Testis (tissue), 3 donors: Measurements from ENCODE around the gene CYGB. TPM values are rescaled to one million over a fixed set of nuclear protein-coding genes. Genes with fewer than 3 reads are reported as not detected.

Experiments
- DNase-seq: peaks from one replicate; pipeline ENCODE4 v3.0.0-alpha.2; 2019
- H3K27ac ChIP-seq, 2 donors: fragments of 200-600 bp; sonication (generic); one replicate each; pipeline ENCODE4 v1.5.1; 2019
- H3K27me3 ChIP-seq: fragments of 200-600 bp; sonication (generic); one replicate; pipeline ENCODE4 v1.5.1; 2019
- H3K36me3 ChIP-seq: fragments of 200-600 bp; sonication (generic); one replicate; pipeline ENCODE4 v1.5.1; 2017; ENCODE audit warnings: low read depth; ENCODE audit errors: missing control alignments
- H3K4me1 ChIP-seq: fragments of 200-600 bp; sonication (generic); one replicate; pipeline ENCODE4 v1.5.1; 2019
- H3K4me3 ChIP-seq, 2 donors: fragments of 200-600 bp; sonication (generic); one replicate each; pipeline ENCODE4 v1.5.1; 2017 to 2019
- H3K9me3 ChIP-seq: fragments of 200-600 bp; sonication (generic); one replicate; pipeline ENCODE4 v1.5.1; 2017
- CTCF ChIP-seq, 3 experiments: fragments of 450-650 bp in 2 of 3; fragments of 200-600 bp in 1 of 3; sonication (generic) in 1 of 3; IDR thresholded peaks; one replicate each; pipeline ENCODE4 v1.5.1; 2016 to 2019; ENCODE audit warnings: antibody characterized with exemption in 3 of 3, mild to moderate bottlenecking in 2 of 3, moderate library complexity in 1 of 3
- POLR2A ChIP-seq: fragments of 450-650 bp; IDR thresholded peaks from one replicate; pipeline ENCODE4 v1.6.1; 2017; ENCODE audit warnings: antibody characterized with exemption, mild to moderate bottlenecking, moderate library complexity
- WGBS, 2 donors: methylation state at CpG; one replicate each; pipeline ENCODE4 v1.1.5; 2018; 5-methylcytosine and 5-hydroxymethylcytosine counted together
- intact Hi-C: fragments of 100-400 bp; cut with DNase I; formaldehyde crosslinking; loops from one replicate; pipeline ENCODE4 v1.15.1; 2023; ENCODE audit warnings: low total_unique reads
- polyA plus RNA-seq: library from polyadenylated mRNA; stranded (reverse); fragments of 350-450 nt; fragmentation: Illumina TruSeq; extraction: RNeasy Lipid Tissue Mini Kit (QIAGEN cat#74804); gene quantifications from one replicate; pipeline ENCODE4 v1.2.3, GENCODE V29; 2014; ENCODE audit warnings: low read depth, low replicate concordance; ENCODE audit not compliant: insufficient read depth
- total RNA-seq, 2 donors: library from RNA; depleted of rRNA; stranded (reverse); fragments of >200 nt; gene quantifications; one replicate each; pipeline ENCODE4 v1.2.3, GENCODE V29; 2016

The CYGB gene
- total and polyA plus RNA-seq, 3 donors from 2014 or later, result 3.4 to 9.9 (median 7.2) TPM

GRCh38 chr17:76498876-76499251, 38.6 kb downstream of the CYGB start:
- no peak for DNase-seq
- TF ChIP-seq POLR2A (no peak), CTCF (IDR thresholded peaks at IDR 0.05) (no peak)
- peaks cover 36% of the 10 kb centered on the region for H3K4me1 ChIP-seq
- 74 to 83% methylated on average over 4 of the region's 4 CpGs for WGBS, 2 donors
- intact Hi-C loops, result no loop called here
- H3K36me3 ChIP-seq, result no peaks in the 10 kb centered on the region
- no peak overlapping the region for H3K4me3 ChIP-seq
- H3K9me3 ChIP-seq, result no peaks in the 10 kb centered on the region
- no peaks in the 10 kb centered on the region for H3K27me3 ChIP-seq
- peak overlapping the region; percentile 80 to 90 for H3K27ac ChIP-seq

GRCh38 chr17:76497979-76498875, 39.3 kb downstream of the CYGB start:
- Histone ChIP-seq H3K36me3 (no peaks in the 10 kb centered on the region), H3K4me1 (peaks cover 39% of the 10 kb centered on the region), H3K4me3 (no peak overlapping the region), H3K9me3 (no peaks in the 10 kb centered on the region), H3K27me3 (no peaks in the 10 kb centered on the region), H3K27ac (peak overlapping the region; percentile 80 to 90)
- 20 to 33% methylated on average over 11 to 31 of the region's 31 CpGs for WGBS, 2 donors
- peak; percentile 87 for DNase-seq
- TF ChIP-seq CTCF (IDR thresholded peaks at IDR 0.05), result no peak
- no peak for TF ChIP-seq POLR2A
- intact Hi-C loops, result no loop called here

GRCh38 chr17:76497699-76497978, 39.9 kb downstream of the CYGB start:
- Histone ChIP-seq H3K27me3 (no peaks in the 10 kb centered on the region), H3K27ac (peak overlapping the region; percentile 80 to 90), H3K9me3 (no peaks in the 10 kb centered on the region), H3K36me3 (no peaks in the 10 kb centered on the region), H3K4me1 (peaks cover 44% of the 10 kb centered on the region), H3K4me3 (no peak overlapping the region)
- intact Hi-C loops, result no loop called here
- WGBS, 2 donors, result 42 to 46% methylated on average over 2 of the region's 2 CpGs
- TF ChIP-seq POLR2A (no peak), CTCF (IDR thresholded peaks at IDR 0.05) (no peak)
- DNase-seq, result no peak

GRCh38 chr17:76496464-76496863, 41.0 kb downstream of the CYGB start:
- H3K4me3 ChIP-seq, result no peak overlapping the region
- no peak for TF ChIP-seq POLR2A
- TF ChIP-seq CTCF (IDR thresholded peaks at IDR 0.05), result no peak
- H3K36me3 ChIP-seq, result no peaks in the 10 kb centered on the region
- 92% methylated on average over 6 of the region's 6 CpGs for WGBS, 2 donors
- intact Hi-C loops, result no loop called here
- H3K27ac ChIP-seq, result no peak overlapping the region
- no peak for DNase-seq
- no peaks in the 10 kb centered on the region for H3K27me3 ChIP-seq
- no peaks in the 10 kb centered on the region for H3K9me3 ChIP-seq
- H3K4me1 ChIP-seq, result peaks cover 37% of the 10 kb centered on the region
